ENCODE data around the gene ADARB1. TPM values are rescaled to one million over a fixed set of nuclear protein-coding genes. Genes with fewer than 3 reads are reported as not detected.

The ADARB1 gene
- total and polyA plus RNA-seq, 2 experiments from 2014 or later = 9.4 to 14.0 TPM

GRCh38 chr21:45146801-45147200, 72.4 kb downstream of the ADARB1 start:
- no peaks in the 10 kb centered on the region for H3K27me3 ChIP-seq
- no peaks in the 10 kb centered on the region for H3K9me3 ChIP-seq (ENCODE audit: low read depth)
- no peak for DNase-seq (ENCODE audit: low read depth in 1 of 2, low spot score in 1 of 2)
- no peaks in the 10 kb centered on the region for H3K36me3 ChIP-seq
- no peak overlapping the region for H3K4me3 ChIP-seq
- peaks cover 6% of the 10 kb centered on the region for H3K4me1 ChIP-seq (ENCODE audit: low read depth)
- TF ChIP-seq CTCF (IDR thresholded peaks at IDR 0.05; ENCODE audit: low read depth, low read length) = no peak
- no peak overlapping the region for H3K27ac ChIP-seq

GRCh38 chr21:45147473-45148315, 73.3 kb downstream of the ADARB1 start:
- H3K4me1 ChIP-seq (ENCODE audit: low read depth) = peaks cover 6% of the 10 kb centered on the region

GRCh38 chr21:45148316-45148990, 74.1 kb downstream of the ADARB1 start:
- H3K4me1 ChIP-seq (ENCODE audit: low read depth) = peaks cover 6% of the 10 kb centered on the region
- no peak for DNase-seq (ENCODE audit: low read depth in 1 of 2, low spot score in 1 of 2)

More at GRCh38 chr21:45147473-45148315, 73.3 kb downstream of the ADARB1 start:
- DNase-seq (ENCODE audit: low read depth in 1 of 2, low spot score in 1 of 2) = no peak
- H3K9me3 ChIP-seq (ENCODE audit: low read depth) = no peaks in the 10 kb centered on the region
- no peaks in the 10 kb centered on the region for H3K36me3 ChIP-seq
- H3K27ac ChIP-seq = no peak overlapping the region
- H3K27me3 ChIP-seq = no peaks in the 10 kb centered on the region
- no peak overlapping the region for H3K4me3 ChIP-seq
- no peak for TF ChIP-seq CTCF (IDR thresholded peaks at IDR 0.05; ENCODE audit: low read depth, low read length)

GRCh38 chr21:45149021-45149420, 74.6 kb downstream of the ADARB1 start:
- Histone ChIP-seq H3K36me3 (no peaks in the 10 kb centered on the region), H3K27ac (no peak overlapping the region), H3K9me3 (ENCODE audit: low read depth) (no peaks in the 10 kb centered on the region), H3K4me3 (no peak overlapping the region), H3K4me1 (ENCODE audit: low read depth) (peaks cover 6% of the 10 kb centered on the region), H3K27me3 (no peaks in the 10 kb centered on the region)
- DNase-seq (ENCODE audit: low read depth in 1 of 2, low spot score in 1 of 2) = no peak
- no peak for TF ChIP-seq CTCF (IDR thresholded peaks at IDR 0.05; ENCODE audit: low read depth, low read length)

More at GRCh38 chr21:45148316-45148990, 74.1 kb downstream of the ADARB1 start:
- no peak for TF ChIP-seq CTCF (IDR thresholded peaks at IDR 0.05; ENCODE audit: low read depth, low read length)
- H3K27ac ChIP-seq = no peak overlapping the region
- no peaks in the 10 kb centered on the region for H3K27me3 ChIP-seq
- no peaks in the 10 kb centered on the region for H3K36me3 ChIP-seq
- H3K4me3 ChIP-seq = no peak overlapping the region
- H3K9me3 ChIP-seq (ENCODE audit: low read depth) = no peaks in the 10 kb centered on the region

GRCh38 chr21:45150638-45151131, 76.3 kb downstream of the ADARB1 start:
- no peak for DNase-seq (ENCODE audit: low read depth in 1 of 2, low spot score in 1 of 2)
- H3K4me1 ChIP-seq (ENCODE audit: low read depth) = peaks cover 6% of the 10 kb centered on the region
- TF ChIP-seq CTCF (IDR thresholded peaks at IDR 0.05; ENCODE audit: low read depth, low read length) = no peak

More at GRCh38 chr21:45150638-45151131, 76.3 kb downstream of the ADARB1 start:
- H3K27me3 ChIP-seq = no peaks in the 10 kb centered on the region
- no peak overlapping the region for H3K27ac ChIP-seq
- H3K9me3 ChIP-seq (ENCODE audit: low read depth) = no peaks in the 10 kb centered on the region
- H3K4me3 ChIP-seq = no peak overlapping the region
- H3K36me3 ChIP-seq = no peaks in the 10 kb centered on the region

Data from cardiac muscle cell (in vitro differentiated cells and primary cell).